ENCODE results near the gene DDX20. TPM values are rescaled to one million over a fixed set of nuclear protein-coding genes. Genes with fewer than 3 reads are reported as not detected.
A peak's percentile ranks its signal among the peaks of the same experiment; 100 is the strongest.

The DDX20 gene
- polyA plus RNA-seq, 1 donor: 11.4 TPM

DNA sequence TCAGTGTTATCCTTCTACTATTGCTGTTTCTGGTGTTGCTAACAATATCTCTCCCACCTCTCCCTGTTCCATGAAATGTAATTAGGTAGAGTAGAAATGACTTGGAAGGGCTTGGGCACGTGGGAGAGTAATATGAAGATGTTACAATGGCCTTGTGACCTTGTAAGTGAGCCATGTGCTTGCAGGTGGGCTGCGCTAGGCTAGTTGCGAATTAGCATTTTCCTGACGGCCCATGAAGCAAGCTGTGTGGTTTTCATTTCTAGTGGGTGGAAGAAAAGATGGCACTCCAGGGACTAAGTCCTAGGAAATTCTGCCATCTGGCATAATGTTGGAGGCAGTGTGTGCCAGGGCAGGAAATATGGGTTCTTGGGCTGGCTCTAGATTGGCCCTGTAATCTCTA is 7.8 kb upstream of the DDX20 start:
- no peak for DNase-seq (ENCODE audit: low read depth)

DNA sequence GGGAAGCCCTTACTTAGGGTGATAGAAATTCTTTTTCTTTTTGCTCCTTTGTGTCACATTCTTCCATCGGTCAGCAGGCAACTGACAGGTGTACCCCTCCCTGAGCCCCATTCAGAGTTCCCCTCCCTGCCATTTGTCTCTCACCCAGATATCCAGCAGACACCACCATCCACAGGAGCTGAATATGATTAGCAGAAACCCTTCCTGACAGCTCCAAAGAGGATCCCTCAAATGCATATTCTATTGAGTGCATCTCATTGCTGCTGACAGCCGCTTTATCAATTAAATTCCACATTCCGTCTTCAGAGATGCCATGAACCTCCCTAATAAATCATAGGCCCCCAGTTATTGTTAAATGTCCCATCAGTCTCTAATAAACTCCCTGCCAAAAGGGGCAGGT is 6.1 kb upstream of the DDX20 start:
- no peak for DNase-seq (ENCODE audit: low read depth)

DNA sequence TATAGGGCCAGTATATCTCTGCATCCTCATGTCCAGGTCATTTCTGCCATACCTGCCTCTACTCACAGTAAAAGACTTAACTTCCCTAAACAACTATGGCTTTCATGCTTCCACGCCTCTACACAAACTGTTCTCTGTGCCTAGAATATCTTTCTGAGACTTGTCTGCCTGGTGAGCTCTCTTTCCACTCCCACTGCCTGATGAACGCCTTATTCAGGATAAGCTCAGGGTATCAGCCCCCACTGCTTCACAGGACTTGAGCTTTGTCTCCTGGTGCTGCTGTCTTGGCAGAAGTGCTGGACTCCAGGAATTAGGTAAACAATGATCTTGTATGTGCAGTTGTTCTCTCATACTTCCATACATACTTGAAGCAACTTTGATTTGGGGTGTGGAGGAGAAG is 4.8 kb upstream of the DDX20 start:
- no peak for DNase-seq (ENCODE audit: low read depth)

DNA sequence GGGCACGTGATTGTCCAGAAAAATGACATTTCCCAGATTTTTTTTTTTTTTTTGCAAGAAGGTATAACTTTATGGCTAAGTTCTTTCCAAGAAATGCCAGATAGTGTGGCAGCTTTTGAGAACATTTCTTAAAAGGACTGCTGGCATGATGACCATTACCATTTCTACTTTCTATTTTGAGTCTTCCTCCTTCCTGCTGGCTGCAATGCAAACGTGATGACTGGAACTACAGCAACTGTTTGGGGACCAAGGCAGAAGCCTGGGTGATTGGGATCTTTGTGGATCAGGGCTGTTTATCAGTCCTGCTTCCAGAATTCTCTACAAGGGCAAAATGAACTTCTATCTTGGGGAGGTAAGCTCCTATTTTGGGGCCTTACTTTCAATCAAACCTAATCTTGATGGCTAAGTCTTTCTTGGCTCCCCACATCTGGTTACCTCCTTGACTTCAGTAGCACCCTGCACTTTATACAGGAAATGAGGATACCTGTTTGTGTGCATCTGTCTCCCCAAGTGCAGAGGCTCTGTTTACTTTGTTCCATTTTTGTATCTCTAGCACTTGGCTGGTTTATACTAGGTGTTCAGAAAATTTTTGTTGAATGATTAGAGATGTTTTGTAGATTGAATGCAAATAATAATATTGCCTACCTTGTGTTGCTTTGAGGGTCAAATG is 3.7 kb upstream of the DDX20 start:
- no peak for DNase-seq (ENCODE audit: low read depth)

DNA sequence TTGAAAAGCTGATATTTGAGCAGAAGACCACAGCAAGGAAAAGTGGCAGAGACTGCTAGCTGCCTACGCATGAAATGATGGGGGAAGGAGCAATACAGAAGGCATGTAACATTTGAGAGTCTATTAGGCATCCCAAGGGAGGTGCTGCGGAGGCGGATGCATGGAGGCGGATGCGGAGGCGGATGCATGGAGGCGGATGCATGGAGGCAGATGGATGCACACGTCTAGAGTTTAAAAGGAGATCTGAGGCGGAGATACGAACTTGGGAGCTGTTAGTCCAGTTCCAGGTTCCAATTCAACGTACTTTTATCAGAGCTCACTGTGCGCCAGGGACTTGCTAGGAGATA is 744 bp upstream of the DDX20 start:
- DNase-seq (ENCODE audit: low read depth): no peak

DNA sequence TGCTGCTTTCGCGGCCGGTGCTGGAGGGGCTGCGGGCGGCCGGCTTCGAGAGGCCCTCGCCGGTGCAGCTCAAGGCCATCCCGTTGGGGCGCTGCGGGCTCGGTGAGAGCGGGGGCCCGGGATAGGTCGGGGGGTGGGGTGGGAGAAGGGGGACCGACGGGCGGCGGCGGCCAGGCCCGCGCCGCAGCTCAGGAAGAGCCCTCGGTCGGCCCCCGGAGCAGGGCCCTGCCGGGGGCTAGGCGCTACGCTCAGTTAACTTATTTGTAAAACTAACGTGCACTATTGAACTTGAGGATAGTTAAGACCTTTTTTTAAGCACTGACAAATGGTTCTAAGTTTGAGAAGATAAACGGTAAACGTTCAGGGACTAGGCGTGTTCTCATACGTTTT is 418 bp downstream of the DDX20 start:
- DNase-seq (ENCODE audit: low read depth): no peak

DNA sequence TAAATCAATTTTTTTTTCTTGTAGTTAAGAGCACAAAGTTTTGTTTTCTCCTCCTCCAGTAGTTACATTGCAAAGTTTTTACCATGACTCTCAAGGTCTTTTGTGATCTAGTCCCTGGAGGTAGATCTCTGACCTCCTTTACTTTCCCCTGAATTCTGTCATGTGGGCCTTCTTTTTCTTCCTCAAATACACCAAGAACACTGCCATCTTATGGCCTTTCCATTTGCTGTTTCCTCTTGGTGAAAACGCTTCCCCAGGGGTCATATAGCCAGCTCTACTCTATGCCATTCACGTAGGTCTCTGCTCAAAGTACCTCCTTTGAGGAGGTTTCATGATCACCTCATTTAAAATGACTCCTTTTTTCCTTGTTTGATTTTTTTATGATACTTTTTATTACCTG is 2.7 kb downstream of the DDX20 start:
- no peak for DNase-seq (ENCODE audit: low read depth)

DNA sequence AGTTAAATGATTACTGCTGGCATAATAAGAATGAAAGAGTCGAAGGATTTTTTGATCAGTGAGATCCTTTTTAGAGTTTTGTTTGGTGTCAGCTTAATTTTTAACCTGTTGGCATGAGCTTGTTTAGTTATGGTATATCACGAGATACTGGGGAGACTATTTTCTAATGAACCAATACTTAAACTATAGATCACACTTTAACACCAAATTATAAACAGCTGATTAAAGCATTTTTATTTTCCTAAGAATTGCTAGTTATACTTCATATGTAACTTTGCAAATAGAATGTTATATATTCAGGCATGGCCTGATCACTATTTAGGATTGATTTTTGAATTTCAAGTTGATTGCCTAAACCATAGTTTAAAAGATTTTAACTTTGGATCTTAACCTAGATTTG is 6.0 kb downstream of the DDX20 start:
- DNase-seq (ENCODE audit: low read depth): no peak

DNA sequence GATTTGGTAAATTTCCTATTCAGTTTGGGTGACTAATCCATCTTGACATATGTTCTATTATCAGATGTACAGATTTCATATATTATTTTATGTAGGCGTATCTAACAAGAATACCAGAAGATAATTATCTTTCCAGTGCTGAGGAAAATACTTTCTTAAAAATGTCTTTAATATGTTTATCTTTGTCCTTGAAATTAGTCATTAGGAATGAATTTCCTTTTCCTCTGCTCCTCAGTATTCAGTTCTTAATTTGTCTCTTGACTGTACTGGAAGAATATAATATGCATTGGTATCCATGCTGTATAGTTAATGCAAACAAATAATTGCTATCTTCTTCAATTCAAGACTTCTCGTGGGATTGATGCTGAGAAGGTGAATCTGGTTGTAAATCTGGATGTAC is 6.6 kb downstream of the DDX20 start:
- DNase-seq (ENCODE audit: low read depth): no peak

DNA sequence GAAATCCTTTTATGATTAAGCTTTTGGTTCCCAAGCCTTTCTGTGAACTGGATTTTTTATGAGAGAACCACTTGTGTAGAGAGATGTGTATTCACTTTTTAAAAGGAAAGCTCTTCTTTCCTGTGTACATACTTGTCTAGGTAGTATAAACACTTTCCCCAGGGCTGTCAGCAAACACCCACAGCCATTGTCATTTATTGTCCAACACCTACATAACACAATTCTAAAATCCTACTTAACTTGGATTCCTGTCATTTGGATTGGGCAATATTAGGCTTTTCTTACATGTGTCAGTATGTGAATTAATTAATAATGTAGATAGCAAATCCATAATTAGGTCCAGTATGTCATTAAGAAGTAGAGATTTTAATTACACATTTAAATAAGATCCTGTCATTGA is 12.3 kb downstream of the DDX20 start:
- no peak for DNase-seq (ENCODE audit: low read depth)

DNA sequence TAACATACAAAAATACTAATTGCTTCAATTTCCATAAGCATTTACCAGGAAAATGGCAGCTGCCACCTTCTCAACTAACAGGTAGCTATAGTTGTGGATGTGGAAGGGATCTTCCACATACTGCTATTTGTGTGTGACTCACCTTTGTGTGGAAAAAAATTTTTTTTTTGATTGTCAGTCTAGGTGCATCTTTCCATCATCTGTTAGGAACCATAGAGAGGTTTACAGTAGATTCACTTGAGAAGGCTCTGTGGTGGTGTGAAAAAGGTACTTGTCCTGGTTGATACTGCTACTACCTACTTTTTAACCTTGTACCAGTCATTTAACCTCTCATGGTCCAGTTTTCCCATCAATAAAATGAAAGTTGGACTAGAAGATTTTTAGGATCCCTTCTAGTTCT is 12.9 kb downstream of the DDX20 start:
- DNase-seq (ENCODE audit: low read depth): no peak

DNA sequence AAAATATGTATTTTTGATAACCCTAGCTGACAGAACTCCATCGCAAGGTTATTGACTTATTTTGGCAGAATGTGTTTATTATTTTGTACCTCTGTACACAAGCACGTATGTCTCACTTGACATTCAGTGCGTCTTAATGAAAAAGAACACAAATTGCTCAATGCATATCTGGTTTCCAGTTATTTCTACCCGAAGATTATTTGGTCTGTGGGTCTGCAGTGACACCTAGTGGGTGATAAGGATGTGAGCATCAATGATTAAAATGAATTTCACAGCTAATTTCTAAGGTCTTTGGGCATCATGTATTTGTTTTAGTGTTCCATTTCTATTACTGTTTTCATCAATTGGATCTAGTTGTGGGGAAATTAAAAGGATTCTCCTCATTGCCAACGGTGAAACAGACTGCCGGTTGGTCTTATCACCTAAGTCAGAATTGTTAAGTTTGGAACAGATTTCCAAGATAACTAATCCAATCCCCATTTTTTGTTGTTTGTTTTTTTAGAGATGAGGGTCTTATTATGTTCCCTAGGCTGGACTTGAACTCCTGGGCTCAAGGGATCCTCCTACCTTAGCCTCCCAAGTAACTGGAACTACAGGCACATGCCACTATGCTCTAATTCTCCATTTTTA is 13.9 kb downstream of the DDX20 start:
- DNase-seq (ENCODE audit: low read depth): peak; percentile 49

DNA sequence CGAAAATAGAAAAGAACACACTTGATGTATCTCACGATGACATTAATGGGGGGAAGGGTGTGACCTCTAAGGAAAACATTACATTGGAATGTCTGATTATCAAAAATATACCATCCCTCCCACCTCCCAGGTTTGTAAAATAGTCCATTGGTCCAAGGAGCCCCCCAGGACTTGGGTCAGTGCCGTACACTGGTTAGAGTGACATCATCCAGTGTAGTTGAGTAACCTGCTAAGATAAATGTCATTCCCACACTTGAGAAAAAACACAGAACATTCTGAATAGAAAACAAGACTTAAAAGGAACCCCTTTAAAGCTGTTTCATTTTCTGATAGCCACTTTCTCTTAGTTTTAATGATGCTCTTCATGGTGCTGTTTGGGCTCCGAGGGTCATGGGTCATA is 15.2 kb downstream of the DDX20 start:
- DNase-seq (ENCODE audit: low read depth): no peak

DNA sequence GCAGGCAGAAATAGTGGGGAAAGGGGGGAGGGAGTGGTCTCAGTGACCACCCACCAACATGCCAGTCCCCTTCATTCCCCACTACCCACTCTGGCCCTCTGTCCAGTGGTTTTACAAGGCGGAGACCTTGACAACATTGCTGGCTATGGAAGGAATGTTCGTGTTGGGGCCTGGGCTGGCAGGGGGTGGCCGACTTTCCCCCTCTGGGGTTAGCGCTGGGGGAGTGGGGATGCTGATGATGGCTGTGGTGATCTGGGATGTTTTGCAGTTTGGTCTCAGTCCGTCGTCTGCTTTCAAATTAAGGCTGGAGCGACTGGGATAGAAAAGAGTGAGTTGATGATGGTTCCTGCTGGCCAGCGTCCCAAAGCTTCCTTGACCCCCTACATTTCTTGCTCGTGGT is 20.3 kb downstream of the DDX20 start:
- DNase-seq (ENCODE audit: low read depth): no peak

DNA sequence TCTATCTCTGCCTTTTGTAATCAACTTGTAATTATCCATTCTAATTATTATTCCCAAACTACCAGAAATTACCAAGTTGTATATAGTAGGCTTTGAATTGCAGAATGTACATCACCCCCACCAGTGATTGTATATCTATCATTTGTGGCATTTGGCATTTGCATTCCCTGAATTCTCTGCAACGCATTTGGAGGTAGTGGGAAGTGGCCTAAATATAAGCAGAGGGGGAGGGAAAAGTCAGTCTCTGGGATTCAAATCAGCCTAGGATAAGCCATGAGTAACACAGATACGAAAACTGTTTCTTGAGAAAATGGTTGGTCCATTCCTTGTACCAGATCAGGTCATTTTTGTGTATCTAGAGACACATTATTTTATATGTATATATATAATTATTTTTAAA is 20.7 kb downstream of the DDX20 start:
- no peak for DNase-seq (ENCODE audit: low read depth)

DNA sequence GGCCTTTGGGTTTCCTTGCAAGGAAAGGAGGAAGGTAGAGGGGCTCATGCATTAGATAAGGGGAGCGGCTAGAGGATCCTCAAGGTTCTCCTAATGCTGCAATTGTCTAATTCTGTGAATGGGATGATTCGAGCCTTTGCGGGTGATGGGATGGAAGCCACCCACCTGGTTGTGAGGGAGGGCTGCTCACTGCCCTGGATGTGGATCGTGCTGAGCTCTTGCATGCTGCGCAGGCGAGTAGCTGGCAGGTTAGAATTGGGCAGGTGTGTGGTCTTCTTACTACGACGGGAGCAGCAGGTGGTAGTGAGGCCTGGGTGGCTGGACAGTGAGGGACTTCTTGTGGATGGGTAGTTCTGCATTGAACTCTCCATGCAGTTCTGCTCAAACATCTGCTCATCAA is 21.2 kb downstream of the DDX20 start:
- no peak for DNase-seq (ENCODE audit: low read depth)

DNA sequence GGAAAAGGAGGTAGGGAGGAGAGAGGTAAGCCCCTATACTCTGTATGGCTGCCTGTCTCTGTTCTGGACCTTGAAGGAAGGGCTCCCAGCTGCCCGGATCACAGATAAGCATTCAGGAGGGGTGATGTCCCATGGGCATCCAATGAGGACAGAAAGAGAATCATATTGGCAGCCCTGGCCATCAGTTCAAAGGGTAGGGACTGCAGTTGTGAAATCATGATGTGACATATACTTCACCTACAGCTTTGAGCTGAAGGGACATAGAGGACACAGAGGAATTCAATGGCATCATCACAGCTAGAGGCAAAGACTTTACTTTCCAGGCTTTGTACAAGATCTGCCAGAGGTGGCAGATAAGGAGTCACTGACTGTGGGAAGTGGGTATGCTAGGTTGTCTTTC is 21.6 kb downstream of the DDX20 start:
- DNase-seq (ENCODE audit: low read depth): no peak

DNA sequence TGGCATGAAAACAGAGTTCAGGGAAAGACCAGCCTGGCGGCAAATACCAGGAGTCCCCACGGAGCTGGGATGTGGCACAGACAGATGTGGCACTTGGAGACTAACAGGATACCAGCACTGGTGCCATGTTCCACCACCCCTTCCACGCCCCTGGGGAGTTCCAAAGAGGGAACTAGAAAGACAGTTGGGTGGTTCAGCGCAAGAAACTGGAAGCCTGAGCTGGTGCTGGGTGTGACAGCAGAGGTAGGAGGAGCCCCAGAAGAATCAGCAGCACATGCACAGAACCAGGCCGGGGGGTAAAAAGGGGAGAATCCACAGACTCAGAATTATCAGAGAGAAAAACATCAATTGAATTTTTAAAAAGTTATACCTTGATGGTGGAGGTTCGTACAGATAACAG is 22.4 kb downstream of the DDX20 start:
- no peak for DNase-seq (ENCODE audit: low read depth)

DNA sequence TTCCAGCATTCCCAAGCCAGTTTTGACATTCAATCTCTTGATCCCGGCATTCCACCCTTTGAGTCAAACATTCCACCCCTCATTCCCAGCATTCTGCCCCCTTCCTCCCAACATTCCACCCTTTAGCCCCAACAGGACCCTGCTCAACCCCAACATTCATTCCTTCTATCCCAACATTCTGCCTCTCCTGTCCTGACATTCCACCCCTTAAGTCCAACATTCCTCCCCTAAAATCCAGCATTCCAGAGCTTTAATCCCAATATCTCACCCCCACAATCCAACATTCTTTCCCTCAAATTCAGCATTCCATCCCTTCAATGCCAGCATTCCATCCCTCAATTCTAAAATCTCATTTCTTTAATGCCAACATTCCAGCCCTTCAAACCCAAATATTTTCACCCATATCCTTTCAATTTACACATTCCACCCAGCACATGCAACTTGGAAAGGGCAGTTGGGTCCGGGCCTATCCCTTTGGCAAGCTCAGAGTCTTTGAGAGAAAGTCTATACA is 22.9 kb downstream of the DDX20 start:
- DNase-seq (ENCODE audit: low read depth): no peak

DNA sequence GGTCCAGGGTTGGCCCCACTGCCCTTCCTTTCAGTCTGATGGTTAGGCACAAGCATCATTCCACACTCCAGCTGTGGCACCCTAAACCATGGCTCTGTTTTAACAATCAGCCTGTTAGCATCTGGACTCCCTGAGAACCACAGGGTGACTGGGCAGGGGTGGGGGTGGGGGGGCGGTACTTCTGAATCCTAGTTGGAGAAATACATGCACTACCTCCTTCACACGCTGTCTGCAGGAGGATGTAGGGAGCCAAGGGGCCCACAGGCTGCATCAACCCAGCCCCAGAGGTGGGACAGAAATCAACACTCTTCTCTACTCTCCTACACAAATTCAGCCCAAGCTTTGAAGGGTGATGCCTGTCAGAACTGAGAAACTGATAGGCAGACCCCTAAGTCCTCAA is 23.8 kb downstream of the DDX20 start:
- no peak for DNase-seq (ENCODE audit: low read depth)

DNA sequence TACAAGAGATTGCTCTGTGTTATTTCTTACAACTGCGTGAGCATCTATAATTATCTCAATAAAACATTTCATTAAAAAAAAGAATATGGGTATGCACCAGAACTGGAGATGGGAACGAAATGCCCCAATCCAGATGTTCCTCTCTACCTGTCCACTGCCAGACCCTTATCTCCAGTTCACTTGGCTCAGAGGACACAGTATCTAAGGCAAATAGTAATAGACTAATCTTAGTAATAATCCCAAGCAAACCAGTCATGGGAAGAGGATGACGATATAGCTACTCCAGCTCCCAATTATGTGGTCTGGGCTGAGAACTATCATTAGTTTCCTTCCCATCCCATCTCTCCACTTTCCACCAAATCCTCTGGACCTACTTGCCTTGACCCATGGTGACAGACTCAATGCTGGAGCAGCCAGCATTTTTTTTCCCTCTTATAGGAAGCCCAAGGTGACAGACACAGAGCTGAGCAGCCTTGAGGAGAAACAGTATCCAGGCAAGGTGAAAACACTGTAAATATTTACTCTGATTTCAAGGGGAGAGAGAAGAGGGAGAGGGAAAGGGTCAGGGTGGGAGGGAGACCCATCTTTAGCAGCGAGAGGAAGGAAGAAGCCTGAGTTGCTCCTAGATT is 28.7 kb downstream of the DDX20 start:
- no peak for DNase-seq (ENCODE audit: low read depth)

DNA sequence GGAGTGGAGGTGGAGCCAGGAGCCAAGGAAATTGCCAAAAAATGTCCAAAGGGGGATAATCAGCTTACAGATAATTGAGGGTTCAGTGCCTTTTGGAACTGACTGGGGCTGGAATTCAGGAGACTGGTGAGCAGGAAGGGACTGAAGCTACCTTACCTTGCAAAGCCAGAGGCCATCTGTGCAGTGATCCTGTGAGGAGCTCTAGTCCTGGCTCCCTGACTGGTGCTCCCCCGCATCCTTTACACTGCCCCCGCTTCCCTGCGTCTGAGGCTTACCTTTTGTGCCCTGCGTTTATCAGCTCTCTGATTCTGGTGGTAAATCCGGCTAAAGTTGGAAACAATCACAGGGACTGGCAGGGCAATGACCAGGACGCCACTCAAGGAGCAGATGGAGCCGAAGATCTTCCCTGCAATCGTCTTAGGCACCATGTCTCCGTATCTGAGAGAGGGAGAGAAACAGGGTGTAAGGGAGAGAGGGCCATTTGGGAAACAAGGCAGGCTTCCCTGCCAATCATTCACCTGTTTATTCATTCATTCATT is 31.0 kb downstream of the DDX20 start:
- no peak for DNase-seq (ENCODE audit: low read depth)

DNA sequence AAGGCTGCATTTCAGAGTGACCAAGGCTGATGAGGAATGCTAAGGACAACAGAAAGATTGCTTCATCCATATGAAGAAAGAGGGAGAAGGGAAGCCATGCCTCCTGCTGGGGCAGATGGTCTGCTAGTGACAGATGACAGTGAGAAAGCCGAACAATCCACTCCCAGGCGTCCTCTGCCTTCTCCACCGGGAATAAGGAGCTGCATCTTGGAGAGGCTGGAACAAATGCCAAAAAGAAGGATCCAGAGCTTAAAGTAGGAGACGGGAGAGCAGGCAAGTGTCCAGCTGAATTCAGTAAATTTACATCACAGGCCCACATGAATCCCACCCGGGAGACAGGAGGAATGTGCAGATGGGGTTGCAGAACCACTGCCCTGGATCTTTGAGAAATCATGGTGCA is 33.4 kb downstream of the DDX20 start:
- peak; percentile 1 for DNase-seq (ENCODE audit: low read depth)

Measured in forelimb muscle (tissue), 1 donor.